Erythroblast (primary cell): ENCODE data around the gene LIPN.

Experiments
- GATA1 ChIP-seq: IDR thresholded peaks from 2 replicates; pipeline ENCODE4 v1.6.1; 2011; ENCODE audit warnings: low read depth, mild to moderate bottlenecking, control low read depth, low read length, moderate library complexity
- POLR2A ChIP-seq: IDR thresholded peaks from 2 replicates; pipeline ENCODE4 v1.6.1; 2011; ENCODE audit warnings: mild to moderate bottlenecking, low read length

GRCh38 chr10:88827671-88828070, 67.9 kb downstream of the LIPN start:
- TF ChIP-seq POLR2A (no peak), GATA1 (no peak)
